HepG2 (cell line): ENCODE data around the gene COL26A1. TPM values are rescaled to one million over a fixed set of nuclear protein-coding genes. Genes with fewer than 3 reads are reported as not detected.

Experiments
- ATAC-seq: fragments of 200-7000 bp; cut with Tn5 transposase; 3 replicates; pipeline ENCODE4 v1.9.1; 2020; ENCODE audit warnings: mild to moderate bottlenecking, moderate library complexity
- BruUV-seq: library from RNA; stranded (reverse); fragments of 400-500 nt; replicated peaks from 2 replicates; lab custom pipeline; 2021; lab: Mats Ljungman, UMichigan
- CTCF ChIA-PET: fragments of 300-600 bp; formaldehyde crosslinking; extraction: SDS; loops from one replicate; lab custom pipeline; 2021; ENCODE audit warnings: low total read pairs, inconsistent platforms, low intra/inter-chr PET ratio; lab: Yijun Ruan, JAX
- POLR2A ChIA-PET: fragments of 350-600 bp; sonication (Branson Sonifier 250); formaldehyde crosslinking; loops from one replicate; lab custom pipeline; 2020; ENCODE audit warnings: antibody characterized with exemption, inconsistent platforms; lab: Yijun Ruan, JAX
- DNase-seq: peaks from one replicate; pipeline ENCODE4 v3.0.0-alpha.2; 2015; ENCODE audit warnings: low spot score
- FAIRE-seq: peaks from 3 replicates; lab custom pipeline; 2011; peaks lifted over from hg19 to GRCh38; lab: Jason Lieb, UNC
- H2AFZ ChIP-seq: one replicate; pipeline ENCODE4 v1.6.1; 2011; ENCODE audit warnings: low read length, inconsistent platforms
- H3K27ac ChIP-seq: fragments of 300-600 bp; 3 replicates; pipeline ENCODE4 v1.8.0; 2011; ENCODE audit warnings: mixed run types, mild to moderate bottlenecking, mixed read lengths, low read length, inconsistent platforms; ENCODE audit not compliant: insufficient read depth; ENCODE audit errors: extremely low read length
- H3K27me3 ChIP-seq, 2 experiments: fragments of 200-600 bp in 1 of 2; 2 replicates in 1 of 2; 3 replicates in 1 of 2; pipeline versions ENCODE4 v1.6.0 to v1.8.0; 2011; ENCODE audit warnings: low read length in 2 of 2, mild to moderate bottlenecking in 2 of 2, moderate library complexity in 2 of 2, inconsistent platforms in 1 of 2; ENCODE audit not compliant: insufficient read depth in 2 of 2, control insufficient read depth in 1 of 2
- H3K36me3 ChIP-seq, 2 experiments: fragments of 200-600 bp in 1 of 2; replicated peaks in 1 of 2; 2 replicates in 1 of 2; 3 replicates in 1 of 2; pipeline versions ENCODE4 v1.5.1 to v1.8.0; 2011; ENCODE audit warnings: low read length in 2 of 2, inconsistent platforms in 1 of 2; ENCODE audit not compliant: insufficient read depth in 2 of 2, control insufficient read depth in 1 of 2
- H3K4me1 ChIP-seq: 2 replicates; pipeline ENCODE4 v1.5.1; 2012; ENCODE audit warnings: low read length, inconsistent platforms; ENCODE audit not compliant: insufficient read depth
- H3K4me2 ChIP-seq: 2 replicates; pipeline ENCODE4 v1.6.0; 2011; ENCODE audit warnings: low read depth, low read length, inconsistent platforms
- H3K4me3 ChIP-seq, 3 experiments: fragments of 200-600 bp in 1 of 3; sonication (generic), shearing (Covaris generic) in 1 of 3; replicated peaks in 1 of 3; 2 replicates each; pipeline ENCODE4 v1.5.1; 2011 to 2016; ENCODE audit warnings: low read length in 3 of 3, inconsistent platforms in 2 of 3, low read depth in 2 of 3, mild to moderate bottlenecking in 2 of 3, control low read depth in 1 of 3, mixed read lengths in 1 of 3; ENCODE audit not compliant: insufficient read depth in 1 of 3
- H3K79me2 ChIP-seq: one replicate; pipeline ENCODE4 v1.6.1; 2011; ENCODE audit warnings: low read length, inconsistent platforms; ENCODE audit not compliant: insufficient read depth
- H3K9ac ChIP-seq: 2 replicates; pipeline ENCODE4 v1.6.0; 2011; ENCODE audit warnings: mild to moderate bottlenecking, low read depth, low read length, inconsistent platforms; ENCODE audit not compliant: insufficient read depth
- H3K9me3 ChIP-seq: 2 replicates; pipeline ENCODE4 v1.5.1; 2012; ENCODE audit warnings: mild to moderate bottlenecking, low read length
- H4K20me1 ChIP-seq: 2 replicates; pipeline ENCODE4 v1.6.0; 2011; ENCODE audit warnings: inconsistent platforms, mild to moderate bottlenecking, low read length, moderate library complexity; ENCODE audit not compliant: insufficient read depth
- HMG20B ChIP-seq: conservative IDR thresholded peaks from 2 replicates; pipeline ENCODE4 v1.6.1; 2016; ENCODE audit warnings: missing genetic modification reagents, missing compliant biosample characterization
- SRSF9 ChIP-seq: fragments of 200-400 bp; formaldehyde crosslinking; IDR thresholded peaks from 2 replicates; pipeline ENCODE4 v1.6.1; 2018; ENCODE audit warnings: borderline replicate concordance, mild to moderate bottlenecking, low read depth, low read length; ENCODE audit not compliant: insufficient read depth, poor library complexity, severe bottlenecking
- SUZ12 ChIP-seq: fragments of 150-350 bp; IDR thresholded peaks from 2 replicates; pipeline ENCODE4 v1.6.1; 2014; ENCODE audit warnings: low read depth, low read length
- TCF7 ChIP-seq: sonication (generic); IDR thresholded peaks from 2 replicates; pipeline ENCODE4 v1.6.1; 2016; ENCODE audit warnings: antibody characterized with exemption, low read depth
- YEATS2 ChIP-seq: sonication (generic); formaldehyde crosslinking; IDR thresholded peaks from 2 replicates; pipeline ENCODE4 v1.4.0; 2020; ENCODE audit warnings: missing genetic modification reagents, borderline replicate concordance
- ZNF205 ChIP-seq: IDR thresholded peaks from 2 replicates; pipeline ENCODE4 v1.6.1; 2018; ENCODE audit warnings: missing biosample characterization, missing genetic modification reagents
- WGBS: methylation state at CpG from one replicate; pipeline ENCODE4 v1.1.6; 2017; ENCODE audit warnings: low lambda C conversion rate; 5-methylcytosine and 5-hydroxymethylcytosine counted together
- in situ Hi-C: cut with HindIII; loops from 2 replicates; pipeline ENCODE4 v1.10.0; 2017; ENCODE audit warnings: low pct_unique_long_range_greater_than_20kb; ENCODE audit not compliant: extremely low pct_ligation_motif_present
- intact Hi-C: fragments of 100-400 bp; cut with micrococcal nuclease; formaldehyde crosslinking; loops from one replicate; pipeline ENCODE4 v1.10.0; 2022; ENCODE audit not compliant: unreplicated experiment
- polyA plus RNA-seq, 8 experiments: library from polyadenylated mRNA; depleted of rRNA in 3 of 8; stranded (reverse) in 7 of 8; unstranded in 1 of 8; fragments of >200 nt; fragmentation: Illumina TruSeq in 4 of 8; extraction: Trizol in 4 of 8; gene quantifications; 2 replicates each; pipeline versions ENCODE4 v1.2.1 to v1.2.3, GENCODE V29; 2011 to 2016; ENCODE audit warnings: low read depth in 4 of 8, missing spikeins in 1 of 8, mixed read lengths in 1 of 8; ENCODE audit not compliant: insufficient read depth in 1 of 8
- total RNA-seq, 5 experiments: library from RNA; depleted of rRNA; stranded (reverse); fragments of >200 nt; fragmentation: Illumina TruSeq; extraction: Trizol; gene quantifications; 2 replicates each; pipeline ENCODE4 v1.2.3, GENCODE V29; 2016; ENCODE audit warnings: low read depth in 1 of 5
- TF ChIP-seq, protein P1 (sequence below): sonication (generic); formaldehyde crosslinking; IDR thresholded peaks from 2 replicates; pipeline ENCODE4 v1.5.1; 2020; ENCODE audit warnings: mild to moderate bottlenecking, missing genetic modification reagents, moderate library complexity
- TF ChIP-seq, protein P2 (sequence below): IDR thresholded peaks from 2 replicates; pipeline ENCODE4 v1.6.1; 2018; ENCODE audit warnings: missing genetic modification reagents, mild to moderate bottlenecking, missing compliant biosample characterization
- TF ChIP-seq, protein P3 (sequence below): sonication (generic); formaldehyde crosslinking; IDR thresholded peaks from 2 replicates; pipeline ENCODE4 v1.9.0; 2021; ENCODE audit warnings: missing genetic modification reagents, borderline replicate concordance
- TF ChIP-seq, protein P4 (sequence below): sonication (generic); formaldehyde crosslinking; IDR thresholded peaks from 2 replicates; pipeline ENCODE4 v1.4.0; 2020; ENCODE audit warnings: missing genetic modification reagents, borderline replicate concordance

COL26A1 gene
- total and polyA plus RNA-seq, 2 of the 13 experiments (the other 11 are each of a cell fraction or from before 2014, with no cell fraction given), result 7.8 to 9.2 TPM

DNA sequence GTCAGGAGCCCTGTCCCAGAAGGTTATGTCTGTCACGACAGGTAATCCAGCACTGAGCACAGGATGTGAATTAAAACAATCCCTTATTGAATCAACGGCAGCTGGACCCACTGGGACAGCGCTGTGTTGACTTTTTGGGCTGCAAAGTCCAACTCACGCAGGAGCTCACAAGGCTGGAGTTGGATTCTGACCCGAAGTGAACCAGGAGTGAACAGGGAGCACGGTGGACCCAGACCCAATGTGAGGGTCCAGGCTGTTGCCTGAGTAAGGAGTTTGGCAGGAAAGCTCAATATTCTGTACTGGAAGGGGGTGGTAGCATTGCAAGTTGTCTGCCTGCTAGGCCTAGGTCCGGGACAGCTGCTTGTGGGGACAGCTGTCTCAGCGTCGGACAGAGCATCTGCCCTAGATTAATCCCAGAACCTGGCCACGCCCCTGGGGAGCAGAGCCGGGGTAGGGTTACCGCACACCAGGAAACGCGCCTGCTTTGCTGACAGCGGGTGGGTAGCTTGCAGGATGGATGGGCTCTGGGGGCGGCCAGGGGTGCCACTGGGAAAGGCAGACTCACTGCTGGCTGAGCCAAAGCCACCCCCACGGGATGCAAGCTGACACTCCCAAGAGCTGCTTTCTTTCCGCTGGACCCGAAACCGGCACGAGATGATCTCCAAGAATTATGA is 24.0 kb downstream of the COL26A1 start (continued):
- TF ChIP-seq, protein P1, sequence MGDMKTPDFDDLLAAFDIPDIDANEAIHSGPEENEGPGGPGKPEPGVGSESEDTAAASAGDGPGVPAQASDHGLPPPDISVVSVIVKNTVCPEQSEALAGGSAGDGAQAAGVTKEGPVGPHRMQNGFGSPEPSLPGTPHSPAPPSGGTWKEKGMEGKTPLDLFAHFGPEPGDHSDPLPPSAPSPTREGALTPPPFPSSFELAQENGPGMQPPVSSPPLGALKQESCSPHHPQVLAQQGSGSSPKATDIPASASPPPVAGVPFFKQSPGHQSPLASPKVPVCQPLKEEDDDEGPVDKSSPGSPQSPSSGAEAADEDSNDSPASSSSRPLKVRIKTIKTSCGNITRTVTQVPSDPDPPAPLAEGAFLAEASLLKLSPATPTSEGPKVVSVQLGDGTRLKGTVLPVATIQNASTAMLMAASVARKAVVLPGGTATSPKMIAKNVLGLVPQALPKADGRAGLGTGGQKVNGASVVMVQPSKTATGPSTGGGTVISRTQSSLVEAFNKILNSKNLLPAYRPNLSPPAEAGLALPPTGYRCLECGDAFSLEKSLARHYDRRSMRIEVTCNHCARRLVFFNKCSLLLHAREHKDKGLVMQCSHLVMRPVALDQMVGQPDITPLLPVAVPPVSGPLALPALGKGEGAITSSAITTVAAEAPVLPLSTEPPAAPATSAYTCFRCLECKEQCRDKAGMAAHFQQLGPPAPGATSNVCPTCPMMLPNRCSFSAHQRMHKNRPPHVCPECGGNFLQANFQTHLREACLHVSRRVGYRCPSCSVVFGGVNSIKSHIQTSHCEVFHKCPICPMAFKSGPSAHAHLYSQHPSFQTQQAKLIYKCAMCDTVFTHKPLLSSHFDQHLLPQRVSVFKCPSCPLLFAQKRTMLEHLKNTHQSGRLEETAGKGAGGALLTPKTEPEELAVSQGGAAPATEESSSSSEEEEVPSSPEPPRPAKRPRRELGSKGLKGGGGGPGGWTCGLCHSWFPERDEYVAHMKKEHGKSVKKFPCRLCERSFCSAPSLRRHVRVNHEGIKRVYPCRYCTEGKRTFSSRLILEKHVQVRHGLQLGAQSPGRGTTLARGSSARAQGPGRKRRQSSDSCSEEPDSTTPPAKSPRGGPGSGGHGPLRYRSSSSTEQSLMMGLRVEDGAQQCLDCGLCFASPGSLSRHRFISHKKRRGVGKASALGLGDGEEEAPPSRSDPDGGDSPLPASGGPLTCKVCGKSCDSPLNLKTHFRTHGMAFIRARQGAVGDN (CRISPR knock-in tag), result peak; percentile 85

DNA sequence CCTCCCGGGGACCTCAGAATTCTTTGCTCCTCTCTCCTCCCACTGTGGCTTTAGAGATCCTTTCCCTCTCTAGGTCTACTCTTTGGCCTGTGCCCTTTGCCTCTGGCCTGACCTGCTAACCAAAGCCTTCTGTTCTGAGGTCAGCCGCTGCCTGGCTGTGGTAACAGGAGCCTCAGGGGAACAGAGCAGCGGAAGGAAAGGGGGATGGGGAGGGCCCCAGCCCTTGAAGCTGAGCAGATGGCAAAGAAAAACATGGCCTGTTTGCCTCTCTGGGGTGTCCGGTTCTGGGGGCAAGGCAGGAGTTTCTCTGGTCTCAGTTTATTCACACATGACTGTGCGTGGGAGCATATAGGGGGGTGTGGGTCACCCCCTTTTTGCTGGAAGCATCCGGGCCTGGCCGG is 28.2 kb downstream of the COL26A1 start:
- peak; percentile 75 for FAIRE-seq
- Histone ChIP-seq H3K79me2 (no peaks in the 10 kb centered on the region), H3K27me3 (no peaks in the 10 kb centered on the region), H4K20me1 (no peaks in the 10 kb centered on the region), H2AFZ (no peak overlapping the region), H3K4me2 (peak overlapping the region; percentile 50), H3K36me3 (no peaks in the 10 kb centered on the region), H3K27ac (peak overlapping the region; percentile 78), H3K4me1 (peaks cover 60% of the 10 kb centered on the region), H3K9ac (peak overlapping the region; percentile 49), H3K4me3 (peak overlapping the region in 1 of 3 experiments; percentile 38; a peak in 2 of 6 replicates), H3K9me3 (no peaks in the 10 kb centered on the region)
- peak; percentile 88 for ATAC-seq
- peak; percentile 91 for DNase-seq
- WGBS, result 0% methylated on average over 5 of the region's 7 CpGs
- ChIA-PET POLR2A (no interaction called here), CTCF (no interaction called here)
- no TSS peak for BruUV-seq
- intact Hi-C loops, result loop anchor here (10.0 kb wide), 1 partner anchor 66 kb away; the partner anchor contains the start of gene IFT22
- in situ Hi-C loops, result no loop called here
- TF ChIP-seq, protein P2, sequence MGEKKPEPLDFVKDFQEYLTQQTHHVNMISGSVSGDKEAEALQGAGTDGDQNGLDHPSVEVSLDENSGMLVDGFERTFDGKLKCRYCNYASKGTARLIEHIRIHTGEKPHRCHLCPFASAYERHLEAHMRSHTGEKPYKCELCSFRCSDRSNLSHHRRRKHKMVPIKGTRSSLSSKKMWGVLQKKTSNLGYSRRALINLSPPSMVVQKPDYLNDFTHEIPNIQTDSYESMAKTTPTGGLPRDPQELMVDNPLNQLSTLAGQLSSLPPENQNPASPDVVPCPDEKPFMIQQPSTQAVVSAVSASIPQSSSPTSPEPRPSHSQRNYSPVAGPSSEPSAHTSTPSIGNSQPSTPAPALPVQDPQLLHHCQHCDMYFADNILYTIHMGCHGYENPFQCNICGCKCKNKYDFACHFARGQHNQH (CRISPR knock-in tag), result peak; percentile 50; the same call in 1 of the 2 replicates
- TF ChIP-seq, protein P3, sequence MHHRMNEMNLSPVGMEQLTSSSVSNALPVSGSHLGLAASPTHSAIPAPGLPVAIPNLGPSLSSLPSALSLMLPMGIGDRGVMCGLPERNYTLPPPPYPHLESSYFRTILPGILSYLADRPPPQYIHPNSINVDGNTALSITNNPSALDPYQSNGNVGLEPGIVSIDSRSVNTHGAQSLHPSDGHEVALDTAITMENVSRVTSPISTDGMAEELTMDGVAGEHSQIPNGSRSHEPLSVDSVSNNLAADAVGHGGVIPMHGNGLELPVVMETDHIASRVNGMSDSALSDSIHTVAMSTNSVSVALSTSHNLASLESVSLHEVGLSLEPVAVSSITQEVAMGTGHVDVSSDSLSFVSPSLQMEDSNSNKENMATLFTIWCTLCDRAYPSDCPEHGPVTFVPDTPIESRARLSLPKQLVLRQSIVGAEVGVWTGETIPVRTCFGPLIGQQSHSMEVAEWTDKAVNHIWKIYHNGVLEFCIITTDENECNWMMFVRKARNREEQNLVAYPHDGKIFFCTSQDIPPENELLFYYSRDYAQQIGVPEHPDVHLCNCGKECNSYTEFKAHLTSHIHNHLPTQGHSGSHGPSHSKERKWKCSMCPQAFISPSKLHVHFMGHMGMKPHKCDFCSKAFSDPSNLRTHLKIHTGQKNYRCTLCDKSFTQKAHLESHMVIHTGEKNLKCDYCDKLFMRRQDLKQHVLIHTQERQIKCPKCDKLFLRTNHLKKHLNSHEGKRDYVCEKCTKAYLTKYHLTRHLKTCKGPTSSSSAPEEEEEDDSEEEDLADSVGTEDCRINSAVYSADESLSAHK (CRISPR knock-in tag), result no peak
- TF ChIP-seq HMG20B (CRISPR knock-in tag) (peak; percentile 53; the same call in 1 of the 2 replicates), YEATS2 (CRISPR knock-in tag) (no peak), TCF7 (peak; percentile 77), ZNF205 (CRISPR knock-in tag) (no peak), SRSF9 (no peak), SUZ12 (no peak)
- TF ChIP-seq, protein P4, sequence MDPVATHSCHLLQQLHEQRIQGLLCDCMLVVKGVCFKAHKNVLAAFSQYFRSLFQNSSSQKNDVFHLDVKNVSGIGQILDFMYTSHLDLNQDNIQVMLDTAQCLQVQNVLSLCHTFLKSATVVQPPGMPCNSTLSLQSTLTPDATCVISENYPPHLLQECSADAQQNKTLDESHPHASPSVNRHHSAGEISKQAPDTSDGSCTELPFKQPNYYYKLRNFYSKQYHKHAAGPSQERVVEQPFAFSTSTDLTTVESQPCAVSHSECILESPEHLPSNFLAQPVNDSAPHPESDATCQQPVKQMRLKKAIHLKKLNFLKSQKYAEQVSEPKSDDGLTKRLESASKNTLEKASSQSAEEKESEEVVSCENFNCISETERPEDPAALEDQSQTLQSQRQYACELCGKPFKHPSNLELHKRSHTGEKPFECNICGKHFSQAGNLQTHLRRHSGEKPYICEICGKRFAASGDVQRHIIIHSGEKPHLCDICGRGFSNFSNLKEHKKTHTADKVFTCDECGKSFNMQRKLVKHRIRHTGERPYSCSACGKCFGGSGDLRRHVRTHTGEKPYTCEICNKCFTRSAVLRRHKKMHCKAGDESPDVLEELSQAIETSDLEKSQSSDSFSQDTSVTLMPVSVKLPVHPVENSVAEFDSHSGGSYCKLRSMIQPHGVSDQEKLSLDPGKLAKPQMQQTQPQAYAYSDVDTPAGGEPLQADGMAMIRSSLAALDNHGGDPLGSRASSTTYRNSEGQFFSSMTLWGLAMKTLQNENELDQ (CRISPR knock-in tag), result no peak
